22Rv1 (cell line): ENCODE measurements around the gene SULF2.

Source experiments
- ZFX ChIP-seq: fragments of 450-650 bp; IDR thresholded peaks from 2 replicates; pipeline ENCODE4 v1.6.1; 2017; ENCODE audit warnings: antibody characterized with exemption, borderline replicate concordance
- TF ChIP-seq, protein P1 (sequence below): fragments of 450-650 bp; IDR thresholded peaks from 2 replicates; pipeline ENCODE4 v1.5.1; 2017; ENCODE audit warnings: mild to moderate bottlenecking

GRCh38 chr20:47801759-47802158, 16.5 kb upstream of the SULF2 start:
- TF ChIP-seq, protein P1, sequence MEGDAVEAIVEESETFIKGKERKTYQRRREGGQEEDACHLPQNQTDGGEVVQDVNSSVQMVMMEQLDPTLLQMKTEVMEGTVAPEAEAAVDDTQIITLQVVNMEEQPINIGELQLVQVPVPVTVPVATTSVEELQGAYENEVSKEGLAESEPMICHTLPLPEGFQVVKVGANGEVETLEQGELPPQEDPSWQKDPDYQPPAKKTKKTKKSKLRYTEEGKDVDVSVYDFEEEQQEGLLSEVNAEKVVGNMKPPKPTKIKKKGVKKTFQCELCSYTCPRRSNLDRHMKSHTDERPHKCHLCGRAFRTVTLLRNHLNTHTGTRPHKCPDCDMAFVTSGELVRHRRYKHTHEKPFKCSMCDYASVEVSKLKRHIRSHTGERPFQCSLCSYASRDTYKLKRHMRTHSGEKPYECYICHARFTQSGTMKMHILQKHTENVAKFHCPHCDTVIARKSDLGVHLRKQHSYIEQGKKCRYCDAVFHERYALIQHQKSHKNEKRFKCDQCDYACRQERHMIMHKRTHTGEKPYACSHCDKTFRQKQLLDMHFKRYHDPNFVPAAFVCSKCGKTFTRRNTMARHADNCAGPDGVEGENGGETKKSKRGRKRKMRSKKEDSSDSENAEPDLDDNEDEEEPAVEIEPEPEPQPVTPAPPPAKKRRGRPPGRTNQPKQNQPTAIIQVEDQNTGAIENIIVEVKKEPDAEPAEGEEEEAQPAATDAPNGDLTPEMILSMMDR, result no peak
- no peak for TF ChIP-seq ZFX
